HepG2 (cell line): ENCODE data around the gene PEX11B.

Source experiments
- RFX5 ChIP-seq: IDR thresholded peaks from 2 replicates; pipeline ENCODE4 v1.6.1; 2011; ENCODE audit warnings: low read depth, low read length, improper control_type of control experiment
- TF ChIP-seq, protein P1 (sequence below), 2 experiments: IDR thresholded peaks; 2 replicates each; pipeline ENCODE4 v1.6.1; 2011 to 2012; ENCODE audit warnings: low read length in 2 of 2, borderline replicate concordance in 1 of 2, low read depth in 1 of 2, mild to moderate bottlenecking in 1 of 2, moderate library complexity in 1 of 2

DNA sequence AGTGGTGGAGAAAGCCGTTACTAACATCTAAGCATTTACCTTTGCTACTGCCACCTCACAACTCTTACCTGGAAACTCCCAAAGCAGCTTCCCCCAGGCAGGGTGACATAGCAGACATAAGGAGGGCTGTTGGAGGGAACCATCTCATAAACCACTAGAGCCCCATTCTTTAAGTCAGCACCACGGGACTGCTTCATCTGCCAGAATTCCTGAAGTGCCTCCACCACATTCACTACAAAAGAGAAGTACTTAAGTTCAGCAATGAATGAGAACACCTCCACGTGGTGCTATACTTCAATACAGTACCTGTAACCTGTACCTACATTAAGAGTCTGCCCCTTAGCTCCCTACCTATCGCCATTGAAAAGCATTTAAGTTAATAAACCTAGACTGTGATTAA, 29.0 kb upstream of the PEX11B start:
- TF ChIP-seq, protein P1, sequence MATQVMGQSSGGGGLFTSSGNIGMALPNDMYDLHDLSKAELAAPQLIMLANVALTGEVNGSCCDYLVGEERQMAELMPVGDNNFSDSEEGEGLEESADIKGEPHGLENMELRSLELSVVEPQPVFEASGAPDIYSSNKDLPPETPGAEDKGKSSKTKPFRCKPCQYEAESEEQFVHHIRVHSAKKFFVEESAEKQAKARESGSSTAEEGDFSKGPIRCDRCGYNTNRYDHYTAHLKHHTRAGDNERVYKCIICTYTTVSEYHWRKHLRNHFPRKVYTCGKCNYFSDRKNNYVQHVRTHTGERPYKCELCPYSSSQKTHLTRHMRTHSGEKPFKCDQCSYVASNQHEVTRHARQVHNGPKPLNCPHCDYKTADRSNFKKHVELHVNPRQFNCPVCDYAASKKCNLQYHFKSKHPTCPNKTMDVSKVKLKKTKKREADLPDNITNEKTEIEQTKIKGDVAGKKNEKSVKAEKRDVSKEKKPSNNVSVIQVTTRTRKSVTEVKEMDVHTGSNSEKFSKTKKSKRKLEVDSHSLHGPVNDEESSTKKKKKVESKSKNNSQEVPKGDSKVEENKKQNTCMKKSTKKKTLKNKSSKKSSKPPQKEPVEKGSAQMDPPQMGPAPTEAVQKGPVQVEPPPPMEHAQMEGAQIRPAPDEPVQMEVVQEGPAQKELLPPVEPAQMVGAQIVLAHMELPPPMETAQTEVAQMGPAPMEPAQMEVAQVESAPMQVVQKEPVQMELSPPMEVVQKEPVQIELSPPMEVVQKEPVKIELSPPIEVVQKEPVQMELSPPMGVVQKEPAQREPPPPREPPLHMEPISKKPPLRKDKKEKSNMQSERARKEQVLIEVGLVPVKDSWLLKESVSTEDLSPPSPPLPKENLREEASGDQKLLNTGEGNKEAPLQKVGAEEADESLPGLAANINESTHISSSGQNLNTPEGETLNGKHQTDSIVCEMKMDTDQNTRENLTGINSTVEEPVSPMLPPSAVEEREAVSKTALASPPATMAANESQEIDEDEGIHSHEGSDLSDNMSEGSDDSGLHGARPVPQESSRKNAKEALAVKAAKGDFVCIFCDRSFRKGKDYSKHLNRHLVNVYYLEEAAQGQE (IDR thresholded peaks at IDR 0.05; ENCODE audit: borderline replicate concordance in 1 of 2, low read depth in 1 of 2, low read length in 2 of 2), result no peak
- no peak for TF ChIP-seq RFX5
